K562 (cell line): ENCODE results near the gene PRKAR2B. TPM values are rescaled to one million over a fixed set of nuclear protein-coding genes. Genes with fewer than 3 reads are reported as not detected.

Experiments
- ATAC-seq: fragments of 200-7000 bp; cut with Tn5 transposase; 3 replicates; pipeline ENCODE4 v1.9.1; 2020; ENCODE audit warnings: moderate library complexity
- BruUV-seq: library from RNA; stranded (reverse); fragments of 400-500 nt; replicated peaks from 2 replicates; lab custom pipeline; 2021; lab: Mats Ljungman, UMichigan
- CTCF ChIA-PET: fragments of 300-600 bp; formaldehyde crosslinking; extraction: SDS; loops from one replicate; lab custom pipeline; 2021; ENCODE audit warnings: low intra/inter-chr PET ratio; lab: Yijun Ruan, JAX
- POLR2A ChIA-PET: fragments of 300-600, 350-650 bp; sonication (Branson Sonifier 250); formaldehyde crosslinking; extraction: SDS; loops from one replicate; lab custom pipeline; 2021; ENCODE audit warnings: antibody characterized with exemption, inconsistent platforms; lab: Yijun Ruan, JAX
- DNase-seq, 4 experiments: peaks; one replicate each; pipeline versions ENCODE4 v3.0.0 to v3.0.0-alpha.2; 2011 to 2018; ENCODE audit warnings: low spot score in 3 of 4, mixed read lengths in 3 of 4; ENCODE audit errors: extremely low read depth in 1 of 4
- FAIRE-seq: peaks from 2 replicates; lab custom pipeline; 2011; peaks lifted over from hg19 to GRCh38; lab: Jason Lieb, UNC
- H2AFZ ChIP-seq: 2 replicates; pipeline ENCODE4 v1.6.0; 2011; ENCODE audit warnings: low read depth, low read length, control low read depth, inconsistent platforms
- H3K27ac ChIP-seq: fragments of 200-600 bp; 3 replicates; pipeline ENCODE4 v1.8.0; 2011; ENCODE audit warnings: low read depth, mild to moderate bottlenecking, control low read depth, inconsistent platforms, low read length, moderate library complexity, mixed read lengths; ENCODE audit errors: extremely low read depth
- H3K27me3 ChIP-seq, 2 experiments: fragments of 300-600 bp in 1 of 2; 2 replicates in 1 of 2; 3 replicates in 1 of 2; pipeline versions ENCODE4 v1.6.0 to v1.8.0; 2011; ENCODE audit warnings: inconsistent platforms in 2 of 2, low read length in 2 of 2, mild to moderate bottlenecking in 1 of 2, mixed read lengths in 1 of 2, moderate library complexity in 1 of 2; ENCODE audit not compliant: control insufficient read depth in 2 of 2, insufficient read depth in 2 of 2
- H3K36me3 ChIP-seq: fragments of 300-600 bp; 3 replicates; pipeline ENCODE4 v1.8.0; 2011; ENCODE audit warnings: mild to moderate bottlenecking, low read length, inconsistent platforms; ENCODE audit not compliant: control insufficient read depth, insufficient read depth
- H3K4me1 ChIP-seq, 2 experiments: fragments of 200-600 bp in 1 of 2; replicated peaks in 1 of 2; 2 replicates in 1 of 2; 3 replicates in 1 of 2; pipeline versions ENCODE4 v1.5.1 to v1.8.0; 2011; ENCODE audit warnings: inconsistent platforms in 2 of 2, low read length in 2 of 2, mild to moderate bottlenecking in 1 of 2, mixed read lengths in 1 of 2, moderate library complexity in 1 of 2; ENCODE audit not compliant: control insufficient read depth in 2 of 2, insufficient read depth in 2 of 2
- H3K4me2 ChIP-seq: 2 replicates; pipeline ENCODE4 v1.6.1; 2011; ENCODE audit warnings: low read length, control low read depth, inconsistent platforms, mixed read lengths; ENCODE audit not compliant: insufficient read depth
- H3K4me3 ChIP-seq: fragments of 200-600 bp; sonication (generic), shearing (Covaris generic); 2 replicates; pipeline ENCODE4 v1.5.1; 2016; ENCODE audit warnings: control low read depth, inconsistent platforms
- H3K79me2 ChIP-seq: fragments of 200-600 bp; 3 replicates; pipeline ENCODE4 v1.8.0; 2011; ENCODE audit warnings: low read length, inconsistent platforms; ENCODE audit not compliant: control insufficient read depth, insufficient read depth
- H3K9ac ChIP-seq, 2 experiments: 2 replicates each; pipeline versions ENCODE4 v1.6.0 to v1.6.1; 2011; ENCODE audit warnings: low read depth in 2 of 2, low read length in 2 of 2, control low read depth in 1 of 2, inconsistent platforms in 1 of 2, mild to moderate bottlenecking in 1 of 2, mixed read lengths in 1 of 2; ENCODE audit not compliant: insufficient read depth in 1 of 2
- H3K9me1 ChIP-seq: one replicate; pipeline ENCODE4 v1.6.0; 2011; ENCODE audit warnings: inconsistent platforms, mild to moderate bottlenecking, low read length, moderate library complexity; ENCODE audit not compliant: control insufficient read depth, insufficient read depth
- H3K9me3 ChIP-seq: replicated peaks from 2 replicates; pipeline ENCODE4 v1.5.1; 2011; ENCODE audit warnings: low read depth, low read length, inconsistent platforms; ENCODE audit not compliant: control insufficient read depth, insufficient read depth
- H4K20me1 ChIP-seq: replicated peaks from 2 replicates; pipeline ENCODE4 v1.6.1; 2011; ENCODE audit warnings: low read length, inconsistent platforms, mixed read lengths; ENCODE audit not compliant: control insufficient read depth, insufficient read depth
- BACH1 ChIP-seq: fragments of 200-800 bp; sonication (Bioruptor generic); IDR thresholded peaks from 2 replicates; pipeline ENCODE4 v1.6.1; 2016; ENCODE audit warnings: missing genetic modification characterization, missing compliant biosample characterization
- ETS2 ChIP-seq: IDR thresholded peaks from 2 replicates; pipeline ENCODE4 v1.6.1; 2016; ENCODE audit warnings: borderline replicate concordance, missing genetic modification characterization, mild to moderate bottlenecking, moderate library complexity, missing compliant biosample characterization; ENCODE audit not compliant: poor library complexity, severe bottlenecking
- FIP1L1 ChIP-seq: fragments of 200-400 bp; formaldehyde crosslinking; IDR thresholded peaks from 2 replicates; pipeline ENCODE4 v1.6.1; 2018; ENCODE audit warnings: mild to moderate bottlenecking, low read depth, low read length; ENCODE audit not compliant: poor library complexity, severe bottlenecking
- FOXM1 ChIP-seq, 2 experiments: fragments of 450-650 bp in 1 of 2; sonication (generic) in 1 of 2; formaldehyde crosslinking in 1 of 2; IDR thresholded peaks; 2 replicates each; pipeline versions ENCODE4 v1.6.1 to v1.9.0; 2017 to 2022; ENCODE audit warnings: low read depth in 2 of 2, mild to moderate bottlenecking in 2 of 2, missing genetic modification reagents in 1 of 2, moderate library complexity in 1 of 2
- MEF2D ChIP-seq: conservative IDR thresholded peaks from 2 replicates; pipeline ENCODE4 v1.6.1; 2016; ENCODE audit warnings: low read depth, missing genetic modification characterization, missing compliant biosample characterization
- MTA1 ChIP-seq: fragments of 450-650 bp; IDR thresholded peaks from 2 replicates; pipeline ENCODE4 v1.6.1; 2017; ENCODE audit warnings: borderline replicate concordance
- NR1H2 ChIP-seq: sonication (generic); formaldehyde crosslinking; IDR thresholded peaks from 2 replicates; pipeline ENCODE4 v1.4.0; 2020; ENCODE audit warnings: mild to moderate bottlenecking, missing genetic modification reagents
- RBM39 ChIP-seq: fragments of 200-400 bp; formaldehyde crosslinking; optimal IDR thresholded peaks from 2 replicates; pipeline ENCODE3; 2018; ENCODE audit warnings: low read depth, low read length
- SMAD2 ChIP-seq: fragments of 150-350 bp; IDR thresholded peaks from 2 replicates; pipeline ENCODE4 v1.6.1; 2014; ENCODE audit warnings: low read depth, mild to moderate bottlenecking, low read length
- ZKSCAN1 ChIP-seq: fragments of 150-350 bp; IDR thresholded peaks from 2 replicates; pipeline ENCODE4 v1.6.1; 2016; ENCODE audit warnings: low read depth, low read length
- ZNF384 ChIP-seq: IDR thresholded peaks from 2 replicates; pipeline ENCODE4 v1.6.1; 2012; ENCODE audit warnings: low read depth, low read length, improper control_type of control experiment
- WGBS: fragments of 100-300 bp; shearing (Covaris generic); methylation state at CpG from one replicate; pipeline ENCODE4 v1.1.6; 2016; ENCODE audit warnings: low coverage, mixed read lengths; ENCODE audit not compliant: insufficient coverage; ENCODE audit errors: missing lambda C conversion rate; 5-methylcytosine and 5-hydroxymethylcytosine counted together
- in situ Hi-C: fragments of 300-500 bp; cut with MboI; formaldehyde crosslinking; loops from 4 replicates; pipeline ENCODE4 v1.15.0; 2018; ENCODE audit warnings: inconsistent platforms, mixed read lengths
- intact Hi-C: fragments of 100-400 bp; cut with micrococcal nuclease; formaldehyde crosslinking; loops from 2 replicates; pipeline ENCODE4 v1.14.2; 2022
- polyA plus RNA-seq, 8 experiments: library from polyadenylated mRNA; depleted of rRNA in 4 of 8; stranded (reverse) in 5 of 8; unstranded in 3 of 8; fragments of >200 nt; fragmentation: Nextera tagmentation in 2 of 8; fragmentation: Illumina TruSeq in 1 of 8; extraction: Ambion mirVana in 2 of 8; extraction: Trizol in 1 of 8; gene quantifications; 2 replicates each; pipeline versions ENCODE4 v1.2.1 to v1.2.3, GENCODE V29; 2011 to 2014; ENCODE audit warnings: inconsistent platforms in 1 of 8, missing spikeins in 1 of 8
- total RNA-seq, 7 experiments: library from RNA; depleted of rRNA in 6 of 7; stranded (reverse); fragments of >200 nt in 6 of 7; fragmentation: Illumina TruSeq in 2 of 7; extraction: Trizol in 2 of 7; gene quantifications; 2 replicates each; pipeline versions ENCODE4 v1.2.1 to v1.2.3, GENCODE V29; 2011 to 2021; ENCODE audit warnings: low replicate concordance in 1 of 7
- TF ChIP-seq, protein P1 (sequence below): sonication (generic); formaldehyde crosslinking; IDR thresholded peaks from 2 replicates; pipeline ENCODE4 v1.8.0; 2022; ENCODE audit warnings: mild to moderate bottlenecking, low read depth, missing genetic modification reagents
- TF ChIP-seq, protein P2 (sequence below): fragments of 450-650 bp; IDR thresholded peaks from 2 replicates; pipeline ENCODE4 v1.6.1; 2016; ENCODE audit warnings: antibody characterized with exemption
- TF ChIP-seq, protein P3 (sequence below): fragments of 250-450 bp; sonication (Bioruptor Pico); IDR thresholded peaks from 2 replicates; pipeline ENCODE4 v1.4.0; 2020; ENCODE audit warnings: mild to moderate bottlenecking, moderate library complexity, borderline replicate concordance
- TF ChIP-seq, protein P4 (sequence below): fragments of 250-450 bp; sonication (Bioruptor Pico); IDR thresholded peaks from 2 replicates; pipeline ENCODE4 v1.8.0; 2021; ENCODE audit warnings: moderate library complexity, mild to moderate bottlenecking, inconsistent platforms

PRKAR2B gene
- total and polyA plus RNA-seq, 9 of the 15 experiments (the other 6 are each of a cell fraction or from before 2014, with no cell fraction given): 59.0 to 173 (median 129) TPM

GRCh38 chr7:107173191-107173590 is 128.7 kb downstream of the PRKAR2B start:
- in situ Hi-C loops (no loop called here), intact Hi-C loops (no loop called here)
- no peaks in the 10 kb centered on the region; the same call in none of the 2 replicates for H4K20me1 ChIP-seq
- no TSS peak for BruUV-seq
- FAIRE-seq (no peak), ATAC-seq (no peak), DNase-seq (no peak)
- peak overlapping the region in 1 of 2 experiments; percentile 11; a peak in 1 of 4 replicates for H3K9ac ChIP-seq
- no peaks in the 10 kb centered on the region for H3K9me3 ChIP-seq
- H2AFZ ChIP-seq: no peak overlapping the region
- H3K27me3 ChIP-seq: no peaks in the 10 kb centered on the region
- peaks cover 66% of the 10 kb centered on the region for H3K79me2 ChIP-seq
- ChIA-PET POLR2A (interaction anchor here (1.2 to 1.4 kb wide), 4 partner anchors 9 to 166 kb away, joined by 3 to 5 read pairs (median 4); no protein-coding TSS in a partner anchor), CTCF (no interaction called here)
- peak overlapping the region; percentile 7; the same call in 1 of the 3 replicates for H3K27ac ChIP-seq
- peaks cover 0 to 16% of the 10 kb centered on the region in 2 experiments; a peak in 4 of 5 replicates for H3K4me1 ChIP-seq
- H3K4me2 ChIP-seq: no peak overlapping the region; the same call in 1 of the 2 replicates
- WGBS: 69% methylated on average over 2 of the region's 2 CpGs
- no peak overlapping the region for H3K4me3 ChIP-seq
- peaks cover 3% of the 10 kb centered on the region; the same call in 1 of the 3 replicates for H3K36me3 ChIP-seq
- H3K9me1 ChIP-seq: no peaks in the 10 kb centered on the region
- no peak for TF ChIP-seq MEF2D (tag)
- TF ChIP-seq NR1H2 (CRISPR knock-in tag): 0 out of 2 replicates have a peak, but pooled peaks have one; percentile 70
- TF ChIP-seq, protein P1, sequence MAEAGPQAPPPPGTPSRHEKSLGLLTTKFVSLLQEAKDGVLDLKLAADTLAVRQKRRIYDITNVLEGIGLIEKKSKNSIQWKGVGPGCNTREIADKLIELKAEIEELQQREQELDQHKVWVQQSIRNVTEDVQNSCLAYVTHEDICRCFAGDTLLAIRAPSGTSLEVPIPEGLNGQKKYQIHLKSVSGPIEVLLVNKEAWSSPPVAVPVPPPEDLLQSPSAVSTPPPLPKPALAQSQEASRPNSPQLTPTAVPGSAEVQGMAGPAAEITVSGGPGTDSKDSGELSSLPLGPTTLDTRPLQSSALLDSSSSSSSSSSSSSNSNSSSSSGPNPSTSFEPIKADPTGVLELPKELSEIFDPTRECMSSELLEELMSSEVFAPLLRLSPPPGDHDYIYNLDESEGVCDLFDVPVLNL (CRISPR knock-in tag): no peak
- TF ChIP-seq, protein P2, sequence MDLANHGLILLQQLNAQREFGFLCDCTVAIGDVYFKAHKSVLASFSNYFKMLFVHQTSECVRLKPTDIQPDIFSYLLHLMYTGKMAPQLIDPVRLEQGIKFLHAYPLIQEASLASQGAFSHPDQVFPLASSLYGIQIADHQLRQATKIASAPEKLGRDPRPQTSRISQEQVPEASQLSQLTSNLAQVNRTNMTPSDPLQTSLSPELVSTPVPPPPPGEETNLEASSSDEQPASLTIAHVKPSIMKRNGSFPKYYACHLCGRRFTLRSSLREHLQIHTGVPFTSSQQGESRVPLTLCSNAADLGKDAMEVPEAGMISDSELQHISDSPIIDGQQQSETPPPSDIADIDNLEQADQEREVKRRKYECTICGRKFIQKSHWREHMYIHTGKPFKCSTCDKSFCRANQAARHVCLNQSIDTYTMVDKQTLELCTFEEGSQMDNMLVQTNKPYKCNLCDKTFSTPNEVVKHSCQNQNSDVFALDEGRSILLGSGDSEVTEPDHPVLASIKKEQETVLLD: no peak
- no peak for TF ChIP-seq ZKSCAN1
- TF ChIP-seq, protein P3, sequence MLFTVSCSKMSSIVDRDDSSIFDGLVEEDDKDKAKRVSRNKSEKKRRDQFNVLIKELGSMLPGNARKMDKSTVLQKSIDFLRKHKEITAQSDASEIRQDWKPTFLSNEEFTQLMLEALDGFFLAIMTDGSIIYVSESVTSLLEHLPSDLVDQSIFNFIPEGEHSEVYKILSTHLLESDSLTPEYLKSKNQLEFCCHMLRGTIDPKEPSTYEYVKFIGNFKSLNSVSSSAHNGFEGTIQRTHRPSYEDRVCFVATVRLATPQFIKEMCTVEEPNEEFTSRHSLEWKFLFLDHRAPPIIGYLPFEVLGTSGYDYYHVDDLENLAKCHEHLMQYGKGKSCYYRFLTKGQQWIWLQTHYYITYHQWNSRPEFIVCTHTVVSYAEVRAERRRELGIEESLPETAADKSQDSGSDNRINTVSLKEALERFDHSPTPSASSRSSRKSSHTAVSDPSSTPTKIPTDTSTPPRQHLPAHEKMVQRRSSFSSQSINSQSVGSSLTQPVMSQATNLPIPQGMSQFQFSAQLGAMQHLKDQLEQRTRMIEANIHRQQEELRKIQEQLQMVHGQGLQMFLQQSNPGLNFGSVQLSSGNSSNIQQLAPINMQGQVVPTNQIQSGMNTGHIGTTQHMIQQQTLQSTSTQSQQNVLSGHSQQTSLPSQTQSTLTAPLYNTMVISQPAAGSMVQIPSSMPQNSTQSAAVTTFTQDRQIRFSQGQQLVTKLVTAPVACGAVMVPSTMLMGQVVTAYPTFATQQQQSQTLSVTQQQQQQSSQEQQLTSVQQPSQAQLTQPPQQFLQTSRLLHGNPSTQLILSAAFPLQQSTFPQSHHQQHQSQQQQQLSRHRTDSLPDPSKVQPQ (CRISPR knock-in tag): no peak
- no peak for TF ChIP-seq RBM39
- TF ChIP-seq, protein P4, sequence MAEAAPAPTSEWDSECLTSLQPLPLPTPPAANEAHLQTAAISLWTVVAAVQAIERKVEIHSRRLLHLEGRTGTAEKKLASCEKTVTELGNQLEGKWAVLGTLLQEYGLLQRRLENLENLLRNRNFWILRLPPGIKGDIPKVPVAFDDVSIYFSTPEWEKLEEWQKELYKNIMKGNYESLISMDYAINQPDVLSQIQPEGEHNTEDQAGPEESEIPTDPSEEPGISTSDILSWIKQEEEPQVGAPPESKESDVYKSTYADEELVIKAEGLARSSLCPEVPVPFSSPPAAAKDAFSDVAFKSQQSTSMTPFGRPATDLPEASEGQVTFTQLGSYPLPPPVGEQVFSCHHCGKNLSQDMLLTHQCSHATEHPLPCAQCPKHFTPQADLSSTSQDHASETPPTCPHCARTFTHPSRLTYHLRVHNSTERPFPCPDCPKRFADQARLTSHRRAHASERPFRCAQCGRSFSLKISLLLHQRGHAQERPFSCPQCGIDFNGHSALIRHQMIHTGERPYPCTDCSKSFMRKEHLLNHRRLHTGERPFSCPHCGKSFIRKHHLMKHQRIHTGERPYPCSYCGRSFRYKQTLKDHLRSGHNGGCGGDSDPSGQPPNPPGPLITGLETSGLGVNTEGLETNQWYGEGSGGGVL (CRISPR knock-in tag): no peak
- TF ChIP-seq SMAD2: no peak
- no peak for TF ChIP-seq BACH1 (tag)
- no peak for TF ChIP-seq FOXM1 (IDR thresholded peaks at IDR 0.05; ENCODE audit: low read depth)
- 0 out of 2 replicates have a peak, but pooled peaks have one; percentile 39 for TF ChIP-seq FOXM1 (CRISPR knock-in tag; IDR thresholded peaks at IDR 0.05; ENCODE audit: low read depth)
- no peak for TF ChIP-seq ETS2 (tag)
- TF ChIP-seq FIP1L1: no peak
- no peak for TF ChIP-seq ZNF384
- no peak for TF ChIP-seq MTA1
